IMR-90 (cell line): ENCODE data around the gene MIER3. TPM values are rescaled to one million over a fixed set of nuclear protein-coding genes. Genes with fewer than 3 reads are reported as not detected.

ENCODE experiments used
- ATAC-seq: fragments of 200-7000 bp; cut with Tn5 transposase; 2 replicates; pipeline ENCODE4 v1.9.1; 2020; ENCODE audit warnings: low read depth, mild to moderate bottlenecking, moderate library complexity
- BruUV-seq: library from RNA; stranded (reverse); fragments of 400-500 nt; replicated peaks from 2 replicates; lab custom pipeline; 2021; lab: Mats Ljungman, UMichigan
- CTCF ChIA-PET: fragments of 300-600 bp; formaldehyde crosslinking; extraction: SDS; loops from one replicate; lab custom pipeline; 2021; ENCODE audit warnings: antibody characterized with exemption; lab: Yijun Ruan, JAX
- POLR2A ChIA-PET: fragments of 300-600 bp; sonication (Branson Sonifier 250); formaldehyde crosslinking; loops from one replicate; lab custom pipeline; 2022; ENCODE audit warnings: antibody characterized with exemption; ENCODE audit not compliant: unreplicated experiment; lab: Charles Lee
- DNase-seq: peaks from one replicate; pipeline ENCODE4 v3.0.0; 2013
- H2AFZ ChIP-seq: replicated peaks from 2 replicates; pipeline ENCODE3; 2013; ENCODE audit warnings: low read length, mild to moderate bottlenecking; ENCODE audit not compliant: poor library complexity
- H2AK5ac ChIP-seq: 2 replicates; pipeline ENCODE4 v1.6.1; 2013; ENCODE audit warnings: low read depth, low read length, inconsistent platforms
- H2AK9ac ChIP-seq: replicated peaks from 2 replicates; pipeline ENCODE3; 2013; ENCODE audit warnings: mild to moderate bottlenecking, low read depth, low read length, moderate library complexity; ENCODE audit not compliant: poor library complexity
- H2BK120ac ChIP-seq: 2 replicates; pipeline ENCODE4 v1.6.1; 2013; ENCODE audit warnings: low read depth, low read length, inconsistent platforms
- H2BK15ac ChIP-seq: 3 replicates; pipeline ENCODE4 v1.6.1; 2013; ENCODE audit warnings: low read depth, low read length, inconsistent platforms
- H2BK20ac ChIP-seq: 2 replicates; pipeline ENCODE4 v1.6.1; 2013; ENCODE audit warnings: low read depth, mild to moderate bottlenecking, inconsistent platforms, low read length, moderate library complexity
- H2BK5ac ChIP-seq: 2 replicates; pipeline ENCODE4 v1.6.1; 2013; ENCODE audit warnings: mild to moderate bottlenecking, low read depth, low read length, inconsistent platforms; ENCODE audit not compliant: poor library complexity, severe bottlenecking
- H3K14ac ChIP-seq: replicated peaks from 2 replicates; pipeline ENCODE4 v1.6.1; 2013; ENCODE audit warnings: low read depth, low read length, inconsistent platforms
- H3K18ac ChIP-seq: 2 replicates; pipeline ENCODE4 v1.6.1; 2013; ENCODE audit warnings: low read depth, low read length, control low read depth
- H3K23ac ChIP-seq: 2 replicates; pipeline ENCODE4 v1.6.1; 2013; ENCODE audit warnings: low read depth, low read length, inconsistent platforms
- H3K27ac ChIP-seq: 2 replicates; pipeline ENCODE4 v1.5.1; 2013; ENCODE audit warnings: mild to moderate bottlenecking, control low read depth, low read length; ENCODE audit not compliant: insufficient read depth
- H3K27me3 ChIP-seq: 2 replicates; pipeline ENCODE4 v1.6.1; 2013; ENCODE audit warnings: low read length; ENCODE audit not compliant: control insufficient read depth, insufficient read depth
- H3K36me3 ChIP-seq: 2 replicates; pipeline ENCODE4 v1.6.1; 2013; ENCODE audit warnings: low read length, mixed read lengths; ENCODE audit not compliant: control insufficient read depth, insufficient read depth
- H3K4ac ChIP-seq: 2 replicates; pipeline ENCODE4 v1.6.1; 2013; ENCODE audit warnings: low read depth, low read length, inconsistent platforms
- H3K4me1 ChIP-seq: 2 replicates; pipeline ENCODE4 v1.6.1; 2013; ENCODE audit warnings: low read length, mixed read lengths; ENCODE audit not compliant: control insufficient read depth, insufficient read depth
- H3K4me2 ChIP-seq: 2 replicates; pipeline ENCODE4 v1.6.1; 2013; ENCODE audit warnings: low read depth, mild to moderate bottlenecking, control low read depth, low read length, moderate library complexity
- H3K4me3 ChIP-seq: 2 replicates; pipeline ENCODE4 v1.5.1; 2013; ENCODE audit warnings: low read depth, mild to moderate bottlenecking, control low read depth, low read length, moderate library complexity; ENCODE audit not compliant: insufficient read depth
- H3K56ac ChIP-seq: 2 replicates; pipeline ENCODE4 v1.6.1; 2013; ENCODE audit warnings: low read length, inconsistent platforms; ENCODE audit not compliant: insufficient read depth; ENCODE audit errors: extremely low read depth
- H3K79me1 ChIP-seq, 2 experiments: 2 replicates each; pipeline ENCODE4 v1.6.1; 2013; ENCODE audit warnings: low read length in 2 of 2, inconsistent platforms in 1 of 2, low read depth in 1 of 2
- H3K9ac ChIP-seq: 2 replicates; pipeline ENCODE4 v1.6.1; 2013; ENCODE audit warnings: low read depth, low read length, control low read depth
- H3K9me1 ChIP-seq: 2 replicates; pipeline ENCODE4 v1.6.1; 2013; ENCODE audit warnings: low read length, inconsistent platforms; ENCODE audit not compliant: insufficient read depth
- H3K9me3 ChIP-seq: 2 replicates; pipeline ENCODE4 v1.6.1; 2013; ENCODE audit warnings: low read length; ENCODE audit not compliant: control insufficient read depth, insufficient read depth
- H4K20me1 ChIP-seq: 2 replicates; pipeline ENCODE4 v1.6.1; 2013; ENCODE audit warnings: low read length, inconsistent platforms; ENCODE audit not compliant: insufficient read depth
- H4K5ac ChIP-seq: 2 replicates; pipeline ENCODE4 v1.6.1; 2013; ENCODE audit warnings: mild to moderate bottlenecking, low read depth, low read length, control low read depth
- H4K8ac ChIP-seq, 2 experiments: 2 replicates each; pipeline ENCODE4 v1.6.1; 2013; ENCODE audit warnings: low read depth in 2 of 2, low read length in 2 of 2, control low read depth in 1 of 2, inconsistent platforms in 1 of 2
- H4K91ac ChIP-seq: 2 replicates; pipeline ENCODE4 v1.6.1; 2013; ENCODE audit warnings: low read depth, low read length, inconsistent platforms; ENCODE audit not compliant: insufficient read depth
- CEBPB ChIP-seq: IDR thresholded peaks from 2 replicates; pipeline ENCODE4 v1.6.1; 2012; ENCODE audit warnings: low read depth, low read length, improper control_type of control experiment
- CTCF ChIP-seq: conservative IDR thresholded peaks from 2 replicates; pipeline ENCODE4 v1.5.1; 2012; ENCODE audit warnings: mild to moderate bottlenecking, low read depth, low read length, improper control_type of control experiment
- FOS ChIP-seq: fragments of 150-350 bp; IDR thresholded peaks from 2 replicates; pipeline ENCODE4 v1.6.1; 2016; ENCODE audit warnings: low read depth, low read length
- MAFK ChIP-seq: IDR thresholded peaks from 2 replicates; pipeline ENCODE4 v1.6.1; 2012; ENCODE audit warnings: low read depth, low read length, improper control_type of control experiment
- MAZ ChIP-seq: IDR thresholded peaks from 2 replicates; pipeline ENCODE4 v1.6.1; 2012; ENCODE audit warnings: low read depth, mild to moderate bottlenecking, low read length, improper control_type of control experiment, moderate library complexity, borderline replicate concordance
- MXI1 ChIP-seq: IDR thresholded peaks from 2 replicates; pipeline ENCODE4 v1.6.1; 2012; ENCODE audit warnings: low read depth, mild to moderate bottlenecking, low read length, moderate library complexity, borderline replicate concordance
- NFE2L2 ChIP-seq: fragments of 150-350 bp; IDR thresholded peaks from 2 replicates; pipeline ENCODE4 v1.6.1; 2016; ENCODE audit warnings: low read depth, mild to moderate bottlenecking, low read length
- RAD21 ChIP-seq: IDR thresholded peaks from 2 replicates; pipeline ENCODE4 v1.6.1; 2012; ENCODE audit warnings: low read length, improper control_type of control experiment
- USF2 ChIP-seq: fragments of 150-350 bp; IDR thresholded peaks from 2 replicates; pipeline ENCODE4 v1.6.1; 2017; ENCODE audit warnings: mild to moderate bottlenecking, antibody characterized with exemption, low read length, low read depth
- WGBS, 2 experiments: methylation state at CpG; one replicate each; pipeline versions ENCODE4 v1.1.5 to v1.1.7; 2013; ENCODE audit warnings: missing lambda C conversion rate in 2 of 2; ENCODE audit not compliant: insufficient read length in 1 of 2; ENCODE audit errors: extremely low coverage in 2 of 2; 5-methylcytosine and 5-hydroxymethylcytosine counted together
- dilution Hi-C: fragments of 300-500 bp; cut with HindIII; formaldehyde crosslinking; loops from one replicate; pipeline ENCODE4 v1.14.3; 2018; ENCODE audit warnings: low sequenced_read_pairs; ENCODE audit not compliant: unreplicated experiment
- in situ Hi-C: fragments of 300-500 bp; cut with MboI; formaldehyde crosslinking; loops from 3 replicates; pipeline ENCODE4 v1.14.3; 2019; ENCODE audit warnings: low sequenced_read_pairs, inconsistent platforms, mixed read lengths
- intact Hi-C: fragments of 100-400 bp; cut with micrococcal nuclease; formaldehyde crosslinking; loops from 2 replicates; pipeline ENCODE4 v1.10.0; 2022
- polyA plus RNA-seq, 3 experiments: library from polyadenylated mRNA; depleted of rRNA; stranded (reverse); fragments of >200 nt; gene quantifications; 2 replicates each; pipeline ENCODE4 v1.2.3, GENCODE V29; 2012; ENCODE audit warnings: low replicate concordance in 1 of 3
- total RNA-seq: library from RNA; depleted of rRNA; stranded (reverse); fragments of >200 nt; gene quantifications from 2 replicates; pipeline ENCODE4 v1.2.3, GENCODE V29; 2012

The MIER3 gene
- total and polyA plus RNA-seq, 2 of the 4 experiments (the other 2 are of a cell fraction) = 6.4 to 22.9 TPM

- no peak overlapping the region for H3K56ac ChIP-seq
- H3K14ac ChIP-seq = no peak overlapping the region
- no peaks in the 10 kb centered on the region for H3K4me1 ChIP-seq
- H2AK9ac ChIP-seq = no peak overlapping the region
- no peaks in the 10 kb centered on the region for H4K20me1 ChIP-seq
- WGBS, 2 experiments = no CpG with 5 or more reads among the region's 1 CpG
- ATAC-seq (no peak), DNase-seq (no peak)
- TF ChIP-seq NFE2L2 (no peak), MXI1 (no peak), MAFK (no peak), MAZ (no peak), RAD21 (no peak), CEBPB (no peak), FOS (no peak), CTCF (no peak), USF2 (no peak)
- no peak overlapping the region for H3K9ac ChIP-seq
- H3K9me3 ChIP-seq = no peaks in the 10 kb centered on the region
- POLR2A ChIA-PET = no interaction called here
- H2BK120ac ChIP-seq = no peak overlapping the region
- H2BK5ac ChIP-seq = no peak overlapping the region
- no peak overlapping the region for H3K18ac ChIP-seq
- intact Hi-C loops (no loop called here), dilution Hi-C loops (no loop called here), in situ Hi-C loops (no loop called here)
- no peak overlapping the region for H2BK15ac ChIP-seq
- no peak overlapping the region for H3K23ac ChIP-seq
- H4K5ac ChIP-seq = no peak overlapping the region
- no peak overlapping the region for H2BK20ac ChIP-seq
- H3K36me3 ChIP-seq = no peaks in the 10 kb centered on the region
- H4K8ac ChIP-seq = no peak overlapping the region
- H3K4me2 ChIP-seq = no peak overlapping the region
- no peak overlapping the region for H2AFZ ChIP-seq
- CTCF ChIA-PET = interaction anchor here (0.6 kb wide), 1 partner anchor 141 kb away, joined by 5 read pairs; no protein-coding TSS in a partner anchor
- no peak overlapping the region for H3K4ac ChIP-seq
- H3K4me3 ChIP-seq = no peak overlapping the region
- H3K27ac ChIP-seq = no peak overlapping the region
- no peak overlapping the region for H2AK5ac ChIP-seq
- BruUV-seq = no TSS peak
- no peaks in the 10 kb centered on the region for H3K9me1 ChIP-seq
- H4K91ac ChIP-seq = no peak overlapping the region
- H3K79me1 ChIP-seq = no peaks in the 10 kb centered on the region
- H3K27me3 ChIP-seq = peaks cover 11% of the 10 kb centered on the region
Measured at GRCh38 chr5:56995596-56995995, 43.7 kb upstream of the MIER3 start.
